GM21717 (cell line): ENCODE measurements around the gene EFNA3.
A peak's percentile ranks its signal among the peaks of the same experiment; 100 is the strongest.

Experiments used
- ATAC-seq: cut with Tn5 transposase; IDR thresholded peaks from one replicate; pipeline ENCODE4 v1.9.1; 2021; ENCODE audit warnings: mild to moderate bottlenecking, moderate library complexity; ENCODE audit not compliant: unreplicated experiment

The EFNA3 gene

GRCh38 chr1:155048449-155049334 lies 29.9 kb upstream of the EFNA3 start:
- ATAC-seq, result no peak

GRCh38 chr1:155049651-155050559 lies 28.7 kb upstream of the EFNA3 start:
- ATAC-seq, result no peak

GRCh38 chr1:155050560-155051341 lies 27.9 kb upstream of the EFNA3 start, which contains the start of gene ADAM15:
Gene ADAM15 (plus strand): TSS chr1:155051316. CDS start chr1:155051387, 71 bp downstream.
- peak; percentile 52 for ATAC-seq

- peak; percentile 1 for ATAC-seq
Observed at GRCh38 chr1:155051342-155051776, 27.3 kb upstream of the EFNA3 start.

GRCh38 chr1:155051777-155052398 lies 26.7 kb upstream of the EFNA3 start:
- ATAC-seq, result no peak

- no peak for ATAC-seq
Observed at GRCh38 chr1:155052439-155053395, 25.9 kb upstream of the EFNA3 start.

GRCh38 chr1:155053531-155054105 lies 25.0 kb upstream of the EFNA3 start:
- no peak for ATAC-seq

- no peak for ATAC-seq
Observed at GRCh38 chr1:155057104-155057503, 21.5 kb upstream of the EFNA3 start.

GRCh38 chr1:155057788-155058211 lies 20.8 kb upstream of the EFNA3 start:
- no peak for ATAC-seq

- ATAC-seq, result no peak
Observed at GRCh38 chr1:155060736-155061135, 17.9 kb upstream of the EFNA3 start.

GRCh38 chr1:155061381-155062150 lies 17.1 kb upstream of the EFNA3 start:
- peak; percentile 39 for ATAC-seq

- ATAC-seq, result no peak
Observed at GRCh38 chr1:155062151-155062686, 16.4 kb upstream of the EFNA3 start.

GRCh38 chr1:155062702-155063411 lies 15.8 kb upstream of the EFNA3 start:
- ATAC-seq, result no peak

- peak; percentile 60 for ATAC-seq
Observed at GRCh38 chr1:155063550-155064110, 15.0 kb upstream of the EFNA3 start, which contains the start of gene EFNA4. Gene EFNA4 (plus strand): TSS chr1:155063740. CDS start chr1:155063824, 84 bp downstream.

- no peak for ATAC-seq
Observed at GRCh38 chr1:155064111-155064831, 14.4 kb upstream of the EFNA3 start.

- ATAC-seq, result no peak
Observed at GRCh38 chr1:155064832-155065429, 13.7 kb upstream of the EFNA3 start.
